ENCODE data around the gene CETN3.

DNA sequence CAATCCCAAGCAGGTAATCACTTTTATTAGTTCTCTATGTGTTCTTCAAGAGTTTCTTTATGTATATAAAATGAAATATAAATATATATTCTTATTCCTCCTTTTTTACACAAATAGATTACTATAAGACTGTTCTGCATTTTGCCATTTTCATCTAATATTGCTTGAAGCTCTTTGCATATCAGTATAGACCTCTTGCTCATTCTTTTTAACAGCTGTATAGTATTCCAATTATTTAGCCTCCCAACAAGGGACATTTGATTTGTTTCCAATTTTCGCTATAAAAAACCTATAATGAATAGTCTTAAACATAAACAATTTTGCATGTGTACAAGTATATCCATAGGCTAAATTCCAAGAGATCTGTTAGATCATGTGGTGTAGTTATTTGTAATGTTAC, 25.2 kb downstream of the CETN3 start:
- TF ChIP-seq, protein P1, sequence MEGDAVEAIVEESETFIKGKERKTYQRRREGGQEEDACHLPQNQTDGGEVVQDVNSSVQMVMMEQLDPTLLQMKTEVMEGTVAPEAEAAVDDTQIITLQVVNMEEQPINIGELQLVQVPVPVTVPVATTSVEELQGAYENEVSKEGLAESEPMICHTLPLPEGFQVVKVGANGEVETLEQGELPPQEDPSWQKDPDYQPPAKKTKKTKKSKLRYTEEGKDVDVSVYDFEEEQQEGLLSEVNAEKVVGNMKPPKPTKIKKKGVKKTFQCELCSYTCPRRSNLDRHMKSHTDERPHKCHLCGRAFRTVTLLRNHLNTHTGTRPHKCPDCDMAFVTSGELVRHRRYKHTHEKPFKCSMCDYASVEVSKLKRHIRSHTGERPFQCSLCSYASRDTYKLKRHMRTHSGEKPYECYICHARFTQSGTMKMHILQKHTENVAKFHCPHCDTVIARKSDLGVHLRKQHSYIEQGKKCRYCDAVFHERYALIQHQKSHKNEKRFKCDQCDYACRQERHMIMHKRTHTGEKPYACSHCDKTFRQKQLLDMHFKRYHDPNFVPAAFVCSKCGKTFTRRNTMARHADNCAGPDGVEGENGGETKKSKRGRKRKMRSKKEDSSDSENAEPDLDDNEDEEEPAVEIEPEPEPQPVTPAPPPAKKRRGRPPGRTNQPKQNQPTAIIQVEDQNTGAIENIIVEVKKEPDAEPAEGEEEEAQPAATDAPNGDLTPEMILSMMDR (IDR thresholded peaks at IDR 0.05; ENCODE audit: low read depth, low read length, poor library complexity, severe bottlenecking): no peak
- no peak for TF ChIP-seq EZH2phosphoT487 (IDR thresholded peaks at IDR 0.05; ENCODE audit: borderline replicate concordance, low read length)
